Spinal cord (tissue), 10 donors: Measurements from ENCODE around the gene FARSA. TPM values are rescaled to one million over a fixed set of nuclear protein-coding genes. Genes with fewer than 3 reads are reported as not detected.
A peak's percentile ranks its signal among the peaks of the same experiment; 100 is the strongest.
"Not testable (repeated sequence)": the region's sequence is repeated elsewhere in the genome, so short reads cannot be mapped to it uniquely, and the experiment has no call there.

Source experiments
- DNase-seq, 6 donors: peaks; one replicate each; pipeline versions ENCODE4 v3.0.0 to v3.0.0-alpha.2; 2013 to 2015; ENCODE audit warnings: low spot score in 6 of 6, low read depth in 4 of 6
- H3K27ac ChIP-seq: one replicate; pipeline ENCODE4 v1.5.1; 2013; ENCODE audit warnings: low read depth, low read length, control low read depth
- H3K27me3 ChIP-seq: one replicate; pipeline ENCODE4 v1.6.1; 2013; ENCODE audit warnings: low read length; ENCODE audit not compliant: control insufficient read depth, insufficient read depth
- H3K36me3 ChIP-seq: one replicate; pipeline ENCODE4 v1.6.1; 2013; ENCODE audit warnings: low read length; ENCODE audit not compliant: control insufficient read depth, insufficient read depth
- H3K4me1 ChIP-seq: one replicate; pipeline ENCODE4 v1.6.1; 2013; ENCODE audit warnings: low read length; ENCODE audit not compliant: control insufficient read depth, insufficient read depth
- H3K4me3 ChIP-seq: one replicate; pipeline ENCODE4 v1.5.1; 2013; ENCODE audit warnings: low read depth, low read length, control low read depth
- H3K9me3 ChIP-seq: one replicate; pipeline ENCODE4 v1.6.1; 2013; ENCODE audit warnings: low read length; ENCODE audit not compliant: control insufficient read depth, insufficient read depth
- WGBS: methylation state at CpG from one replicate; pipeline ENCODE4 v1.1.5; 2013; ENCODE audit warnings: missing lambda C conversion rate; ENCODE audit not compliant: insufficient coverage; 5-methylcytosine and 5-hydroxymethylcytosine counted together
- polyA plus RNA-seq, 2 donors: library from polyadenylated mRNA; unstranded; fragments of 120-200 nt; gene quantifications; one replicate each; pipeline ENCODE4 v1.2.1, GENCODE V29; 2013; ENCODE audit not compliant: insufficient read length in 2 of 2
- total RNA-seq, 2 donors: library from RNA; depleted of rRNA in 1 of 2; stranded (reverse); fragments of 120-200 nt in 1 of 2; fragments of >200 nt in 1 of 2; gene quantifications; one replicate each; pipeline versions ENCODE4 v1.2.3 to v1.2.4, GENCODE V29; 2013 to 2014
- donor health status: healthy.

FARSA gene
- total and polyA plus RNA-seq, 4 donors: 41.3 to 80.6 (median 64.0) TPM

- Histone ChIP-seq H3K4me1 (peaks cover 49% of the 10 kb centered on the region), H3K4me3 (peak overlapping the region; percentile 72), H3K36me3 (peaks cover 41% of the 10 kb centered on the region), H3K27me3 (no peaks in the 10 kb centered on the region), H3K27ac (no peak overlapping the region), H3K9me3 (no peaks in the 10 kb centered on the region)
- DNase-seq: no peak
- 66% methylated on average over 12 of the region's 12 CpGs for WGBS
These were observed 22.5 kb upstream of the FARSA start for GRCh38 chr19:12955996-12956395.

DNA sequence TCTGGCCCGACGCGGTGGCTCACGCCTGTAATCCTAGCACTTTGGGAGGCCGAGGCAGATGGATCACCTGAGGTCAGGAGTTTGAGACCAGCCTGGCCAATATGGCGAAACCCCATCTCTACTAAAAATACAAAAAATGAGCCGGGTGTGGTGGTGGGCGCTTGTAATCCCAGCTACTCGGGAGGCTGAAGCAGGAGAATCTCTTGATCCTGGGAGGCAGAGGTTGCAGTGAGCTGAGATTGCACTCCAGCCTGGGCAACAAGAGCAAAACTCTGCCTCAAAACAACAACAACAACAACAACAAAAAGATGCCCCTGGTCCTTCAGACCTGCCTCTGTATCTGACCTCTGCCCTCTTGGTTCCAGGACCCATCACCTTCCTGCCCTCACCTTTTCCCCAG, 22.1 kb upstream of the FARSA start:
- H3K9me3 ChIP-seq, H3K27ac ChIP-seq, DNase-seq, H3K4me3 ChIP-seq, H3K27me3 ChIP-seq: not testable (repeated sequence)
- 57% methylated on average over 1 of the region's 9 CpGs for WGBS
- Histone ChIP-seq H3K36me3 (peaks cover 45% of the 10 kb centered on the region), H3K4me1 (peaks cover 49% of the 10 kb centered on the region)

GRCh38 chr19:12954612-12954962, 21.1 kb upstream of the FARSA start:
- Histone ChIP-seq H3K27ac (no peak overlapping the region), H3K36me3 (peaks cover 55% of the 10 kb centered on the region), H3K27me3 (no peaks in the 10 kb centered on the region), H3K4me3 (no peak overlapping the region), H3K9me3 (no peaks in the 10 kb centered on the region), H3K4me1 (peaks cover 49% of the 10 kb centered on the region)
- no peak for DNase-seq
- no CpG with 5 or more reads among the region's 1 CpG for WGBS

GRCh38 chr19:12953799-12954611, 20.5 kb upstream of the FARSA start:
- H3K27ac ChIP-seq: peak overlapping the region; percentile 74

GRCh38 chr19:12953138-12953798, 19.8 kb upstream of the FARSA start:
- peak in 2 of 6 donors; percentile 79 to 96 for DNase-seq
- H3K9me3 ChIP-seq: no peaks in the 10 kb centered on the region
- H3K27me3 ChIP-seq: no peaks in the 10 kb centered on the region
- peaks cover 68% of the 10 kb centered on the region for H3K36me3 ChIP-seq
- H3K4me3 ChIP-seq: no peak overlapping the region
- peak overlapping the region; percentile 74 for H3K27ac ChIP-seq
- H3K4me1 ChIP-seq: peaks cover 49% of the 10 kb centered on the region
- WGBS: 30% methylated on average over 5 of the region's 11 CpGs

More at GRCh38 chr19:12953799-12954611, 20.5 kb upstream of the FARSA start:
- WGBS: 82% methylated on average over 8 of the region's 12 CpGs
- no peaks in the 10 kb centered on the region for H3K9me3 ChIP-seq
- H3K4me1 ChIP-seq: peaks cover 49% of the 10 kb centered on the region
- peaks cover 61% of the 10 kb centered on the region for H3K36me3 ChIP-seq
- DNase-seq: peak in 2 of 6 donors; percentile 63 to 89
- H3K27me3 ChIP-seq: no peaks in the 10 kb centered on the region
- H3K4me3 ChIP-seq: no peak overlapping the region

DNA sequence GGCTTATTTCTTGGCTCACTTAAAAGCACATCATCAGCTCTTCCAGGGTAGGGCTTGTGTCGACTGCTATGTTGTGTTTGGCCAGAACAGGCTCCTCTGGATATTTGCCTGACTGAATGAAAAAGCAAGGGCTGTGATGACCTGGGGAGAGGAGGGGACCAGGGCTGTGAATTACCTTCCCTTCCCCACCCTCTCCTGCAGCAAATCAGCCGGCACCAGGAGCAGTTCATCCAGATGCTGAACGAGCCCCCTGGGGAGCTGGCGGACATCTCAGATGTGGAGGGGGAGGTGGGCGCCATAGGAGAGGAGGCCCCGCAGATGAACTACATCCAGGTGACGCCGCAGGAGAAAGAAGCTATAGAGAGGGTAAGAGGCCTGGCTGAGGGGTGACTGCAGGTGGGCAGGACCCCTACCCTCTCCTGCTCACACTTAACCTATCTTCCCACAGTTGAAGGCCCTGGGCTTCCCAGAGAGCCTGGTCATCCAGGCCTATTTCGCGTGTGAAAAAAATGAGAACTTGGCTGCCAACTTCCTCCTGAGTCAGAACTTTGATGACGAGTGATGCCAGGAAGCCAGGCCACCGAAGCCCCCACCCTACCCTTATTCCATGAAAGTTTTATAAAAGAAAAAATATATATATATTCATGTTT, 19.1 kb upstream of the FARSA start:
- Histone ChIP-seq H3K9me3 (no peaks in the 10 kb centered on the region), H3K4me1 (peaks cover 51% of the 10 kb centered on the region), H3K27ac (peak overlapping the region; percentile 74), H3K4me3 (no peak overlapping the region), H3K27me3 (no peaks in the 10 kb centered on the region), H3K36me3 (peaks cover 75% of the 10 kb centered on the region)
- 40% methylated on average over 1 of the region's 12 CpGs for WGBS
- no peak for DNase-seq

- 82% methylated on average over 3 of the region's 6 CpGs for WGBS
- peaks cover 76% of the 10 kb centered on the region for H3K36me3 ChIP-seq
- not testable (repeated sequence) for DNase-seq, H3K4me3 ChIP-seq, H3K27me3 ChIP-seq, H3K9me3 ChIP-seq
- peaks cover 46% of the 10 kb centered on the region for H3K4me1 ChIP-seq
- H3K27ac ChIP-seq: peak overlapping the region; percentile 40
These were observed 18.5 kb upstream of the FARSA start for GRCh38 chr19:12952050-12952449.

DNA sequence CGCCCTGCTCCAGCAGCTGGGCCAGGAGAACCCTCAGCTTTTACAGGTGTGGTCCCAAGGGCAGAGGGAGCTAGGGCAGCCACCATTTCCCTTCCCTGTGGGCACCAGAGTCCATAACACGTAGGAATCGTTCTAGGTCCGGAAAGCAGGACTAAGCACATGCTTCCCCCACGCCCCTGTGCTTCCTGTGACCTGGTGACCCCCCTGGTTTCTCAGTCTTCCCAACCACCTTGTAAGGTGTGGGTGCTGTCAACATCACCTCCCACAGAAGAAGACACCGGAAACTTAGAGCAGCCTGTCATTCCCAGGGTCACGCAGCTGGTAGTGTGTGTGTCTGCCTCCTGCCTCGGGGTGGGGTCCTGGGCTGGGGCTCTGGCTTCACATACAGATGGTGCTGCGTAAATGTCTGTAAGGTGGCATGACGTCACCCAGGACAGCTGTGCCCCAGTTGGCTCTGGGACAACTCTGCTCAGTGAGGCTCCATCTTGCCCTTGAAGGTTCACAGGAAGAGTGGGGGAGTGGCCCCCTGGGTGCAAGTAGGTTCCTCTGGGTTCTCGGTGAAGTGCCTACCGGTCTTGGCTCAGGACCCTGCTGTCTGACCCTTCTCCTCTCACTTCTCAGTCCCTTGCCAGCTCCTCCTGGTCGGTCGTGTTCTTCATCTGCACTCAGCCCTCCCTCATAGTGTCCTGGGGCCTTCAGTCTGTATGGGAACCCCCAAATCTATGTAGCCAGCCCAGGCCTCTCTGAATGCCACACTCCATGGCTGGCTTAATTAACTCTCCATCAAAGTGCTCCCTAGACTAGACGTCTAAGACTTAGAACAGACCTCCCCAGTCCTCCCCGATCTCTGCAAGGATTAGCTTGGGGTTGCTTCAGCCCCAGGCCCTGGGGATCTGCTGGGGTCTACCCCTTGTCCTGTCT, 16.1 kb upstream of the FARSA start:
- no peak overlapping the region for H3K27ac ChIP-seq
- H3K27me3 ChIP-seq: no peaks in the 10 kb centered on the region
- no peak overlapping the region for H3K4me3 ChIP-seq
- peaks cover 77% of the 10 kb centered on the region for H3K36me3 ChIP-seq
- WGBS: 94% methylated on average over 14 of the region's 16 CpGs
- H3K4me1 ChIP-seq: peaks cover 42% of the 10 kb centered on the region
- H3K9me3 ChIP-seq: no peaks in the 10 kb centered on the region
- no peak for DNase-seq
